Caco-2 (cell line): ENCODE results near the gene CACNG1. TPM values are rescaled to one million over a fixed set of nuclear protein-coding genes. Genes with fewer than 3 reads are reported as not detected.

ENCODE experiments used
- BruUV-seq: library from RNA; stranded (reverse); fragments of 400-500 nt; replicated peaks from 2 replicates; lab custom pipeline; 2021; lab: Mats Ljungman, UMichigan
- CTCF ChIA-PET: fragments of 300-600 bp; sonication (Branson Sonifier 250); formaldehyde crosslinking; loops from one replicate; lab custom pipeline; 2022; ENCODE audit warnings: antibody characterized with exemption; lab: Charles Lee
- POLR2A ChIA-PET: fragments of 300-600 bp; sonication (Branson Sonifier 250); formaldehyde crosslinking; loops from one replicate; lab custom pipeline; 2022; ENCODE audit warnings: antibody characterized with exemption; lab: Charles Lee
- DNase-seq, 2 experiments: peaks; one replicate each; pipeline versions ENCODE4 v3.0.0 to v3.0.0-alpha.2; 2020 to 2022
- H3K27me3 ChIP-seq: replicated peaks from 2 replicates; pipeline ENCODE4 v1.6.0; 2011; ENCODE audit warnings: low read length; ENCODE audit not compliant: control insufficient read depth, insufficient read depth
- H3K36me3 ChIP-seq: 2 replicates; pipeline ENCODE4 v1.5.1; 2011; ENCODE audit warnings: low read length; ENCODE audit not compliant: control insufficient read depth, insufficient read depth
- H3K4me1 ChIP-seq: fragments of 250-450 bp; sonication (Bioruptor Pico); 2 replicates; pipeline ENCODE4 v1.5.1; 2020; ENCODE audit warnings: mild to moderate bottlenecking
- H3K4me3 ChIP-seq: 2 replicates; pipeline ENCODE4 v1.5.1; 2011; ENCODE audit warnings: low read depth, mild to moderate bottlenecking, control low read depth, low read length
- H3K9me3 ChIP-seq: fragments of 250-450 bp; sonication (Bioruptor Pico); 2 replicates; pipeline ENCODE4 v1.5.1; 2020; ENCODE audit warnings: mild to moderate bottlenecking, moderate library complexity
- H3K27ac Mint-ChIP-seq: one replicate; pipeline ENCODE4 v1.8.0; 2022; ENCODE audit warnings: mixed read lengths; ENCODE audit not compliant: unreplicated experiment
- H3K27me3 Mint-ChIP-seq: one replicate; pipeline ENCODE4 v1.8.0; 2022; ENCODE audit warnings: mixed read lengths; ENCODE audit not compliant: insufficient read depth, unreplicated experiment
- H3K36me3 Mint-ChIP-seq: one replicate; pipeline ENCODE4 v1.8.0; 2022; ENCODE audit warnings: mild to moderate bottlenecking, mixed read lengths; ENCODE audit not compliant: insufficient read depth, unreplicated experiment
- H3K4me1 Mint-ChIP-seq: one replicate; pipeline ENCODE4 v1.8.0; 2022; ENCODE audit warnings: low read depth, mixed read lengths; ENCODE audit not compliant: unreplicated experiment
- H3K4me3 Mint-ChIP-seq: one replicate; pipeline ENCODE4 v1.8.0; 2022; ENCODE audit warnings: mild to moderate bottlenecking, moderate library complexity, mixed read lengths; ENCODE audit not compliant: unreplicated experiment
- H3K9me3 Mint-ChIP-seq: one replicate; pipeline ENCODE4 v1.8.0; 2022; ENCODE audit warnings: mixed read lengths; ENCODE audit not compliant: unreplicated experiment
- CTCF ChIP-seq, 2 experiments: fragments of 200-600 bp in 1 of 2; IDR thresholded peaks; 1 replicate in 1 of 2; 2 replicates in 1 of 2; pipeline versions ENCODE4 v1.5.1 to v1.8.0; 2011 to 2022; ENCODE audit warnings: antibody characterized with exemption in 1 of 2, control low read depth in 1 of 2, inconsistent platforms in 1 of 2, low read depth in 1 of 2, low read length in 1 of 2, mild to moderate bottlenecking in 1 of 2, moderate library complexity in 1 of 2; ENCODE audit not compliant: insufficient read depth in 1 of 2, severe bottlenecking in 1 of 2, unreplicated experiment in 1 of 2
- intact Hi-C: fragments of 100-400 bp; cut with micrococcal nuclease; formaldehyde crosslinking; loops from one replicate; pipeline ENCODE4 v1.10.0; 2022; ENCODE audit not compliant: unreplicated experiment
- total RNA-seq: library from RNA; stranded (reverse); gene quantifications from 2 replicates; pipeline ENCODE4 v1.2.3, GENCODE V29; 2022

Gene CACNG1
- total RNA-seq, 1 experiment from 2014 or later = not detected

GRCh38 chr17:67011527-67012175 lies 32.7 kb upstream of the CACNG1 start:
- H3K36me3 Mint-ChIP-seq = no peaks in the 10 kb centered on the region
- H3K27ac Mint-ChIP-seq = no peak overlapping the region
- H3K4me1 Mint-ChIP-seq = peaks cover 7% of the 10 kb centered on the region
- CTCF ChIA-PET = no interaction called here
- no peak overlapping the region for H3K4me3 Mint-ChIP-seq
- no peak overlapping the region for H3K4me3 ChIP-seq
- intact Hi-C loops = no loop called here
- H3K4me1 ChIP-seq = no peaks in the 10 kb centered on the region; the same call in 1 of the 2 replicates
- no peaks in the 10 kb centered on the region for H3K27me3 Mint-ChIP-seq
- no TSS peak for BruUV-seq
- TF ChIP-seq CTCF (IDR thresholded peaks at IDR 0.05; ENCODE audit: insufficient read depth in 1 of 2, low read depth in 1 of 2, low read length in 1 of 2, severe bottlenecking in 1 of 2, unreplicated experiment in 1 of 2) = no peak
- POLR2A ChIA-PET = no interaction called here
- H3K9me3 Mint-ChIP-seq = peaks cover 9% of the 10 kb centered on the region
- no peaks in the 10 kb centered on the region for H3K36me3 ChIP-seq
- no peak for DNase-seq
- H3K27me3 ChIP-seq = no peaks in the 10 kb centered on the region
- no peaks in the 10 kb centered on the region for H3K9me3 ChIP-seq

GRCh38 chr17:67013891-67014290 lies 30.5 kb upstream of the CACNG1 start:
- no peaks in the 10 kb centered on the region for H3K36me3 ChIP-seq
- no peak overlapping the region for H3K4me3 Mint-ChIP-seq
- H3K9me3 Mint-ChIP-seq = peaks cover 5% of the 10 kb centered on the region
- intact Hi-C loops = no loop called here
- H3K4me1 Mint-ChIP-seq = peaks cover 20% of the 10 kb centered on the region
- peaks cover 7% of the 10 kb centered on the region; the same call in 1 of the 2 replicates for H3K4me1 ChIP-seq
- ChIA-PET CTCF (no interaction called here), POLR2A (no interaction called here)
- no TSS peak for BruUV-seq
- H3K9me3 ChIP-seq = no peaks in the 10 kb centered on the region
- no peaks in the 10 kb centered on the region for H3K27me3 Mint-ChIP-seq
- H3K27ac Mint-ChIP-seq = no peak overlapping the region
- no peaks in the 10 kb centered on the region for H3K27me3 ChIP-seq
- no peak overlapping the region for H3K4me3 ChIP-seq
- no peaks in the 10 kb centered on the region for H3K36me3 Mint-ChIP-seq
- no peak for DNase-seq
- no peak for TF ChIP-seq CTCF (IDR thresholded peaks at IDR 0.05; ENCODE audit: insufficient read depth in 1 of 2, low read depth in 1 of 2, low read length in 1 of 2, severe bottlenecking in 1 of 2, unreplicated experiment in 1 of 2)

- intact Hi-C loops = no loop called here
- no peak overlapping the region for H3K27ac Mint-ChIP-seq
- peaks cover 7% of the 10 kb centered on the region; the same call in 1 of the 2 replicates for H3K4me1 ChIP-seq
- no peak for TF ChIP-seq CTCF (IDR thresholded peaks at IDR 0.05; ENCODE audit: insufficient read depth in 1 of 2, low read depth in 1 of 2, low read length in 1 of 2, severe bottlenecking in 1 of 2, unreplicated experiment in 1 of 2)
- no peaks in the 10 kb centered on the region for H3K27me3 Mint-ChIP-seq
- H3K36me3 ChIP-seq = no peaks in the 10 kb centered on the region
- H3K4me3 ChIP-seq = no peak overlapping the region
- no TSS peak for BruUV-seq
- no peaks in the 10 kb centered on the region for H3K27me3 ChIP-seq
- H3K4me1 Mint-ChIP-seq = peaks cover 17% of the 10 kb centered on the region
- H3K36me3 Mint-ChIP-seq = no peaks in the 10 kb centered on the region
- no peak for DNase-seq
- H3K9me3 Mint-ChIP-seq = no peaks in the 10 kb centered on the region
- no peaks in the 10 kb centered on the region for H3K9me3 ChIP-seq
- no peak overlapping the region for H3K4me3 Mint-ChIP-seq
- POLR2A ChIA-PET = no interaction called here
- CTCF ChIA-PET = no interaction called here
Measured at GRCh38 chr17:67015001-67015400, 29.4 kb upstream of the CACNG1 start.
